ENCODE measurements around the gene RBMS3. TPM values are rescaled to one million over a fixed set of nuclear protein-coding genes. Genes with fewer than 3 reads are reported as not detected.

Gene RBMS3
- total RNA-seq, 2 experiments from 2014 or later, result 1.0 TPM; not detected in 1

- TF ChIP-seq CTCF (conservative IDR thresholded peaks at IDR 0.05; ENCODE audit: low read length) (no peak), EZH2phosphoT487 (IDR thresholded peaks at IDR 0.05; ENCODE audit: borderline replicate concordance, low read depth, low read length) (no peak)
- Histone ChIP-seq H4K20me1 (ENCODE audit: insufficient read depth, low read length) (no peaks in the 10 kb centered on the region), H3K36me3 (ENCODE audit: insufficient read depth, low read length) (no peaks in the 10 kb centered on the region), H3K4me1 (ENCODE audit: insufficient read depth, low read length, poor library complexity, severe bottlenecking) (no peaks in the 10 kb centered on the region), H3K27ac (ENCODE audit: low read depth, low read length, poor library complexity, severe bottlenecking) (no peak overlapping the region), H3K9me3 (ENCODE audit: low read length) (no peaks in the 10 kb centered on the region), H3K9me2 (ENCODE audit: insufficient read depth, low read length) (no peaks in the 10 kb centered on the region), H3K4me3 (ENCODE audit: low read depth, low read length, poor library complexity, severe bottlenecking) (no peak overlapping the region), H3K79me2 (ENCODE audit: insufficient read depth, low read depth, low read length) (no peaks in the 10 kb centered on the region), H2AFZ (ENCODE audit: low read length) (no peak overlapping the region), H3K4me2 (ENCODE audit: low read length) (no peak overlapping the region)
- DNase-seq (ENCODE audit: low spot score), result no peak
- intact Hi-C loops (cut with micrococcal nuclease; ENCODE audit: unreplicated experiment), result no loop called here
- BruUV-seq (replicated peaks), result no TSS peak
- ChIA-PET POLR2A (no interaction called here), CTCF (ENCODE audit: unreplicated experiment) (no interaction called here)
Observed at GRCh38 chr3:29642393-29643033, 361.6 kb downstream of the RBMS3 start.

- H4K20me1 ChIP-seq (ENCODE audit: insufficient read depth, low read length), result no peaks in the 10 kb centered on the region
- CTCF ChIA-PET (ENCODE audit: unreplicated experiment), result no interaction called here
Observed at GRCh38 chr3:29643034-29643425, 362.2 kb downstream of the RBMS3 start.

More at GRCh38 chr3:29643034-29643425, 362.2 kb downstream of the RBMS3 start:
- POLR2A ChIA-PET, result no interaction called here
- no TSS peak for BruUV-seq (replicated peaks)
- TF ChIP-seq CTCF (conservative IDR thresholded peaks at IDR 0.05; ENCODE audit: low read length) (no peak), EZH2phosphoT487 (IDR thresholded peaks at IDR 0.05; ENCODE audit: borderline replicate concordance, low read depth, low read length) (no peak)
- Histone ChIP-seq H3K9me3 (ENCODE audit: low read length) (no peaks in the 10 kb centered on the region), H3K4me3 (ENCODE audit: low read depth, low read length, poor library complexity, severe bottlenecking) (no peak overlapping the region), H3K9me2 (ENCODE audit: insufficient read depth, low read length) (no peaks in the 10 kb centered on the region), H3K36me3 (ENCODE audit: insufficient read depth, low read length) (no peaks in the 10 kb centered on the region), H3K4me2 (ENCODE audit: low read length) (no peak overlapping the region), H3K27ac (ENCODE audit: low read depth, low read length, poor library complexity, severe bottlenecking) (no peak overlapping the region), H2AFZ (ENCODE audit: low read length) (no peak overlapping the region), H3K4me1 (ENCODE audit: insufficient read depth, low read length, poor library complexity, severe bottlenecking) (no peaks in the 10 kb centered on the region), H3K79me2 (ENCODE audit: insufficient read depth, low read depth, low read length) (no peaks in the 10 kb centered on the region)
- intact Hi-C loops (cut with micrococcal nuclease; ENCODE audit: unreplicated experiment), result no loop called here
- DNase-seq (ENCODE audit: low spot score), result no peak

Measured in OCI-LY7 (cell line).